GM18858 (cell line): Measurements from ENCODE around the gene PPM1E.
"Not testable (repeated sequence)": the region's sequence is repeated elsewhere in the genome, so short reads cannot be mapped to it uniquely, and the experiment has no call there.

ENCODE experiments used
- ATAC-seq: cut with Tn5 transposase; IDR thresholded peaks from one replicate; pipeline ENCODE4 v1.9.1; 2021; ENCODE audit not compliant: unreplicated experiment

PPM1E gene

GRCh38 chr17:58837699-58838098 lies 82.0 kb downstream of the PPM1E start:
- ATAC-seq = no peak

GRCh38 chr17:58840820-58841612 lies 85.4 kb downstream of the PPM1E start:
- no peak for ATAC-seq

GRCh38 chr17:58846413-58846812 lies 90.8 kb downstream of the PPM1E start:
- ATAC-seq = not testable (repeated sequence)

GRCh38 chr17:58850106-58850505 lies 94.5 kb downstream of the PPM1E start:
- ATAC-seq = not testable (repeated sequence)

GRCh38 chr17:58865301-58865700 lies 109.6 kb downstream of the PPM1E start:
- no peak for ATAC-seq

- no peak for ATAC-seq
Observed at GRCh38 chr17:58870747-58871146, 115.1 kb downstream of the PPM1E start.

- no peak for ATAC-seq
Observed at GRCh38 chr17:58873926-58874325, 118.3 kb downstream of the PPM1E start.

- no peak for ATAC-seq
Observed at GRCh38 chr17:58875261-58875660, 119.6 kb downstream of the PPM1E start.

GRCh38 chr17:58884161-58884560 lies 128.5 kb downstream of the PPM1E start:
- ATAC-seq = no peak

- ATAC-seq = no peak
Observed at GRCh38 chr17:58886514-58886913, 130.9 kb downstream of the PPM1E start.

- no peak for ATAC-seq
Observed at GRCh38 chr17:58889928-58890327, 134.3 kb downstream of the PPM1E start.

GRCh38 chr17:58899191-58899590 lies 143.5 kb downstream of the PPM1E start:
- ATAC-seq = no peak

- no peak for ATAC-seq
Observed at GRCh38 chr17:58902322-58902721, 146.7 kb downstream of the PPM1E start.

- ATAC-seq = no peak
Observed at GRCh38 chr17:58911741-58912343, 156.2 kb downstream of the PPM1E start.

- ATAC-seq = no peak
Observed at GRCh38 chr17:58913552-58913951, 157.9 kb downstream of the PPM1E start.

GRCh38 chr17:58913971-58914769 lies 158.5 kb downstream of the PPM1E start:
- ATAC-seq = no peak

GRCh38 chr17:58917228-58917627 lies 161.6 kb downstream of the PPM1E start:
- ATAC-seq = no peak

- ATAC-seq = no peak
Observed at GRCh38 chr17:58918072-58918471, 162.4 kb downstream of the PPM1E start.

- ATAC-seq = no peak
Observed at GRCh38 chr17:58918884-58919283, 163.2 kb downstream of the PPM1E start.

- no peak for ATAC-seq
Observed at GRCh38 chr17:58920773-58921172, 165.1 kb downstream of the PPM1E start.

- no peak for ATAC-seq
Observed at GRCh38 chr17:58932956-58933355, 177.3 kb downstream of the PPM1E start.

GRCh38 chr17:58936295-58936694 lies 180.6 kb downstream of the PPM1E start:
- no peak for ATAC-seq
